H1 (cell line): ENCODE results near the gene FLT1. TPM values are rescaled to one million over a fixed set of nuclear protein-coding genes. Genes with fewer than 3 reads are reported as not detected.

Experiments used
- ATF3 ChIP-seq: IDR thresholded peaks from 2 replicates; pipeline ENCODE4 v1.6.1; 2011; ENCODE audit warnings: low read depth, mild to moderate bottlenecking, low read length; ENCODE audit not compliant: insufficient read depth
- BACH1 ChIP-seq: IDR thresholded peaks from 2 replicates; pipeline ENCODE4 v1.6.1; 2012; ENCODE audit warnings: low read length, improper control_type of control experiment
- EP300 ChIP-seq, 2 experiments: IDR thresholded peaks; 1 replicate in 1 of 2; 2 replicates in 1 of 2; pipeline ENCODE4 v1.6.1; 2011 to 2012; ENCODE audit warnings: low read depth in 2 of 2, low read length in 2 of 2, mild to moderate bottlenecking in 2 of 2, borderline replicate concordance in 1 of 2, inconsistent platforms in 1 of 2, moderate library complexity in 1 of 2
- EZH2 ChIP-seq: fragments of 200-600 bp; sonication (generic); IDR thresholded peaks from 2 replicates; pipeline ENCODE4 v1.7.1; 2012; ENCODE audit warnings: low read depth, mild to moderate bottlenecking, moderate library complexity, low read length, inconsistent platforms; ENCODE audit not compliant: severe bottlenecking
- MAX ChIP-seq: IDR thresholded peaks from 2 replicates; pipeline ENCODE4 v1.6.1; 2012; ENCODE audit warnings: inconsistent platforms
- POLR2A ChIP-seq, 2 experiments: IDR thresholded peaks; 1 replicate in 1 of 2; 2 replicates in 1 of 2; pipeline ENCODE4 v1.6.1; 2011; ENCODE audit warnings: low read depth in 2 of 2, low read length in 2 of 2, mild to moderate bottlenecking in 2 of 2; ENCODE audit errors: control extremely low read depth in 1 of 2
- SP2 ChIP-seq: IDR thresholded peaks from 2 replicates; pipeline ENCODE4 v1.6.1; 2012; ENCODE audit warnings: mild to moderate bottlenecking, low read length, inconsistent platforms
- TBP ChIP-seq: IDR thresholded peaks from 2 replicates; pipeline ENCODE4 v1.6.1; 2011; ENCODE audit warnings: low read depth, low read length, improper control_type of control experiment
- polyA plus RNA-seq, 7 experiments: library from polyadenylated mRNA; depleted of rRNA in 3 of 7; stranded (reverse) in 5 of 7; unstranded in 2 of 7; fragments of >200 nt in 5 of 7; fragments of 200-250 nt in 2 of 7; gene quantifications; 1 replicate in 5 of 7; 2 replicates in 1 of 7; 4 replicates in 1 of 7; pipeline versions ENCODE4 v1.2.1 to v1.2.3, GENCODE V29; 2011 to 2013; ENCODE audit warnings: missing spikeins in 2 of 7, mixed read lengths in 2 of 7
- total RNA-seq: library from RNA; stranded (reverse); fragmentation: NEBNext Ultra II Directional; extraction: Animal tissue kit (Norgen Biotek cat#: 25700); gene quantifications from 2 replicates; pipeline ENCODE4 v1.2.1, GENCODE V29; 2021

FLT1 gene
- total and polyA plus RNA-seq, 2 of the 8 experiments (the other 6 are each of a cell fraction or from before 2014, with no cell fraction given) = 19.7 to 90.2 TPM

GRCh38 chr13:28340272-28340793 lies 154.6 kb downstream of the FLT1 start (continued):
- TF ChIP-seq MAX (no peak), SP2 (no peak), POLR2A (IDR thresholded peaks at IDR 0.05; ENCODE audit: control extremely low read depth in 1 of 2, low read depth in 2 of 2, low read length in 2 of 2) (no peak), BACH1 (no peak), ATF3 (no peak), TBP (no peak), EP300 (IDR thresholded peaks at IDR 0.05; ENCODE audit: borderline replicate concordance in 1 of 2, low read depth in 2 of 2, low read length in 2 of 2) (no peak), EZH2 (no peak)
